ENCODE measurements around the gene GJA3. TPM values are rescaled to one million over a fixed set of nuclear protein-coding genes. Genes with fewer than 3 reads are reported as not detected.

GJA3 gene
- total RNA-seq, 1 donor from 2014 or later = 0.60 TPM

- no peak for TF ChIP-seq CTCF (conservative IDR thresholded peaks at IDR 0.05)
- peaks cover 5% of the 10 kb centered on the region for H3K9me3 Mint-ChIP-seq
- no peaks in the 10 kb centered on the region for H3K36me3 Mint-ChIP-seq
- no peak overlapping the region for H3K27ac Mint-ChIP-seq
- peaks cover 37% of the 10 kb centered on the region for H3K27me3 Mint-ChIP-seq
- peaks cover 16% of the 10 kb centered on the region for H3K4me1 Mint-ChIP-seq (ENCODE audit: unreplicated experiment)
- H3K4me3 Mint-ChIP-seq = no peak overlapping the region
- DNase-seq (ENCODE audit: extremely low spot score, unreplicated experiment) = no peak
These were observed 10.5 kb upstream of the GJA3 start for GRCh38 chr13:20171364-20171763.

GRCh38 chr13:20170921-20171320 lies 10.1 kb upstream of the GJA3 start:
- DNase-seq (ENCODE audit: extremely low spot score, unreplicated experiment) = no peak
- Mint-ChIP-seq H3K4me1 (ENCODE audit: unreplicated experiment) (peaks cover 16% of the 10 kb centered on the region), H3K36me3 (no peaks in the 10 kb centered on the region), H3K4me3 (no peak overlapping the region), H3K27me3 (peaks cover 41% of the 10 kb centered on the region), H3K27ac (no peak overlapping the region), H3K9me3 (peaks cover 5% of the 10 kb centered on the region)
- no peak for TF ChIP-seq CTCF (conservative IDR thresholded peaks at IDR 0.05)

- Mint-ChIP-seq H3K4me3 (no peak overlapping the region), H3K9me3 (no peaks in the 10 kb centered on the region), H3K36me3 (no peaks in the 10 kb centered on the region), H3K4me1 (ENCODE audit: unreplicated experiment) (peaks cover 16% of the 10 kb centered on the region), H3K27me3 (peaks cover 43% of the 10 kb centered on the region), H3K27ac (no peak overlapping the region)
- DNase-seq (ENCODE audit: extremely low spot score, unreplicated experiment) = no peak
- no peak for TF ChIP-seq CTCF (conservative IDR thresholded peaks at IDR 0.05)
These were observed 7.5 kb upstream of the GJA3 start for GRCh38 chr13:20168396-20168795.

- no peak overlapping the region for H3K27ac Mint-ChIP-seq
- peaks cover 19% of the 10 kb centered on the region for H3K4me1 Mint-ChIP-seq (ENCODE audit: unreplicated experiment)
- DNase-seq (ENCODE audit: extremely low spot score, unreplicated experiment) = no peak
- H3K36me3 Mint-ChIP-seq = no peaks in the 10 kb centered on the region
- peaks cover 52% of the 10 kb centered on the region for H3K27me3 Mint-ChIP-seq
- H3K4me3 Mint-ChIP-seq = no peak overlapping the region
- TF ChIP-seq CTCF (conservative IDR thresholded peaks at IDR 0.05) = no peak
- no peaks in the 10 kb centered on the region for H3K9me3 Mint-ChIP-seq
These were observed 4.8 kb upstream of the GJA3 start for GRCh38 chr13:20165417-20166257.

GRCh38 chr13:20161951-20162300 lies 1.1 kb upstream of the GJA3 start:
- Mint-ChIP-seq H3K9me3 (no peaks in the 10 kb centered on the region), H3K4me3 (peak overlapping the region; percentile 70), H3K4me1 (ENCODE audit: unreplicated experiment) (peaks cover 27% of the 10 kb centered on the region), H3K36me3 (no peaks in the 10 kb centered on the region), H3K27me3 (peaks cover 66% of the 10 kb centered on the region), H3K27ac (no peak overlapping the region)
- no peak for DNase-seq (ENCODE audit: extremely low spot score, unreplicated experiment)
- no peak for TF ChIP-seq CTCF (conservative IDR thresholded peaks at IDR 0.05)

All from type B pancreatic cell (in vitro differentiated cells).